Panc1 (cell line): ENCODE measurements around the gene ZDHHC14. TPM values are rescaled to one million over a fixed set of nuclear protein-coding genes. Genes with fewer than 3 reads are reported as not detected.

Source experiments
- ATAC-seq: fragments of 200-7000 bp; cut with Tn5 transposase; 2 replicates; pipeline ENCODE4 v1.9.1; 2020; ENCODE audit warnings: mild to moderate bottlenecking, moderate library complexity
- BruUV-seq: library from RNA; stranded (reverse); fragments of 400-500 nt; replicated peaks from 2 replicates; lab custom pipeline; 2021; lab: Mats Ljungman, UMichigan
- CTCF ChIA-PET: fragments of 300-600 bp; sonication (Branson Sonifier 250); formaldehyde crosslinking; loops from one replicate; lab custom pipeline; 2022; ENCODE audit warnings: antibody characterized with exemption; lab: Charles Lee
- POLR2A ChIA-PET: fragments of 300-600 bp; sonication (Branson Sonifier 250); formaldehyde crosslinking; loops from one replicate; lab custom pipeline; 2022; ENCODE audit warnings: antibody characterized with exemption; lab: Charles Lee
- DNase-seq: peaks from one replicate; pipeline ENCODE4 v3.0.0-alpha.2; 2010; ENCODE audit warnings: low read depth, low spot score
- H3K27ac ChIP-seq: 2 replicates; pipeline ENCODE4 v1.5.1; 2011; ENCODE audit warnings: mild to moderate bottlenecking, low read length, inconsistent platforms
- H3K27me3 ChIP-seq: fragments of 200-500 bp; sonication (Bioruptor generic); 2 replicates; pipeline ENCODE4 v1.6.0; 2014; ENCODE audit warnings: low read length, inconsistent platforms; ENCODE audit not compliant: control insufficient read depth, insufficient read depth
- H3K36me3 ChIP-seq: fragments of 200-500 bp; sonication (Bioruptor generic); 2 replicates; pipeline ENCODE4 v1.5.1; 2014; ENCODE audit warnings: inconsistent platforms, mild to moderate bottlenecking, low read length, moderate library complexity; ENCODE audit not compliant: control insufficient read depth, insufficient read depth
- H3K4me1 ChIP-seq: 2 replicates; pipeline ENCODE4 v1.5.1; 2011; ENCODE audit warnings: inconsistent platforms, mild to moderate bottlenecking, low read length, moderate library complexity; ENCODE audit not compliant: control insufficient read depth, insufficient read depth
- H3K4me3 ChIP-seq, 2 experiments: 2 replicates each; pipeline ENCODE4 v1.5.1; 2011 to 2012; ENCODE audit warnings: low read depth in 2 of 2, low read length in 2 of 2, mild to moderate bottlenecking in 2 of 2, inconsistent platforms in 1 of 2, moderate library complexity in 1 of 2
- H3K9me3 ChIP-seq: fragments of 200-500 bp; sonication (Bioruptor generic); 2 replicates; pipeline ENCODE4 v1.5.1; 2014; ENCODE audit warnings: low read depth, mild to moderate bottlenecking, inconsistent platforms, low read length, moderate library complexity; ENCODE audit not compliant: control insufficient read depth, insufficient read depth
- POLR2AphosphoS5 ChIP-seq: IDR thresholded peaks from 2 replicates; pipeline ENCODE4 v1.6.1; 2012; ENCODE audit warnings: mild to moderate bottlenecking, low read depth, low read length, moderate library complexity
- REST ChIP-seq, 2 experiments: IDR thresholded peaks; 2 replicates each; pipeline ENCODE4 v1.6.1; 2011 to 2012; ENCODE audit warnings: low read depth in 2 of 2, control low read depth in 1 of 2, low read length in 1 of 2, mild to moderate bottlenecking in 1 of 2, moderate library complexity in 1 of 2; ENCODE audit not compliant: insufficient read depth in 1 of 2
- SIN3A ChIP-seq: IDR thresholded peaks from 2 replicates; pipeline ENCODE4 v1.6.1; 2012; ENCODE audit warnings: low read depth, mild to moderate bottlenecking, low read length, moderate library complexity, borderline replicate concordance; ENCODE audit not compliant: insufficient read depth
- TCF7L2 ChIP-seq: IDR thresholded peaks from 2 replicates; pipeline ENCODE4 v1.6.1; 2011; ENCODE audit warnings: mild to moderate bottlenecking, low read depth, low read length, inconsistent platforms
- in situ Hi-C: cut with HindIII; loops from 2 replicates; pipeline ENCODE4 v1.10.0; 2016; ENCODE audit warnings: low sequenced_read_pairs, low pct_unique_long_range_greater_than_20kb
- intact Hi-C: fragments of 100-400 bp; cut with micrococcal nuclease; formaldehyde crosslinking; loops from one replicate; pipeline ENCODE4 v1.10.0; 2022; ENCODE audit not compliant: unreplicated experiment
- total RNA-seq: library from RNA; stranded (reverse); gene quantifications from one replicate; pipeline ENCODE4 v1.2.1, GENCODE V29; 2021; ENCODE audit not compliant: unreplicated experiment
- TF ChIP-seq, protein P1 (sequence below): fragments of 450-650 bp; IDR thresholded peaks from 2 replicates; pipeline ENCODE4 v1.5.1; 2017; ENCODE audit warnings: mild to moderate bottlenecking

Gene ZDHHC14
- total RNA-seq, 1 experiment from 2014 or later = 19.9 TPM

DNA sequence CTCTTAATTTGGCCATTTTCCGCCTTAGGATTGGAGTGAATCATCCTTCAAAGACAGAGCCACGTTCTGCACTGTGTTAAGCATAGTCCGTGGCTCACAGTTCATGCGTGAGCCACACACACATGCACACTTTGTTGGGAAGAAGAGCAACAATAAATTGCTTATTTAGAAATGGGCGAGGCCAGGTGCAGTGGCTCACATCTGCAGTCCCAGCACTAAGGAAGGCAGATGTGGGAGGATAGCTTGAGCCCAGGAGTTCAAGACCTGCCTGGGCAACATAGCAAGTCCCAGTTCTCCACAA, 131.3 kb downstream of the ZDHHC14 start:
- CTCF ChIA-PET = no interaction called here

GRCh38 chr6:157513004-157513603, 132.1 kb downstream of the ZDHHC14 start:
- ChIA-PET POLR2A (interaction anchor here (0.6 kb wide), 1 partner anchor 21 kb away, joined by 3 read pairs; no protein-coding TSS in a partner anchor), CTCF (no interaction called here)
- DNase-seq = no peak
- no peak for ATAC-seq
- intact Hi-C loops = no loop called here
- in situ Hi-C loops = no loop called here
- Histone ChIP-seq H3K4me1 (peaks cover 7% of the 10 kb centered on the region), H3K36me3 (no peaks in the 10 kb centered on the region), H3K4me3 (no peak overlapping the region), H3K9me3 (no peaks in the 10 kb centered on the region), H3K27me3 (no peaks in the 10 kb centered on the region), H3K27ac (no peak overlapping the region)
- BruUV-seq = no TSS peak
- TF ChIP-seq SIN3A (no peak), POLR2AphosphoS5 (no peak), TCF7L2 (no peak), REST (IDR thresholded peaks at IDR 0.05; ENCODE audit: insufficient read depth in 1 of 2, low read depth in 2 of 2, low read length in 1 of 2) (no peak)
- TF ChIP-seq, protein P1, sequence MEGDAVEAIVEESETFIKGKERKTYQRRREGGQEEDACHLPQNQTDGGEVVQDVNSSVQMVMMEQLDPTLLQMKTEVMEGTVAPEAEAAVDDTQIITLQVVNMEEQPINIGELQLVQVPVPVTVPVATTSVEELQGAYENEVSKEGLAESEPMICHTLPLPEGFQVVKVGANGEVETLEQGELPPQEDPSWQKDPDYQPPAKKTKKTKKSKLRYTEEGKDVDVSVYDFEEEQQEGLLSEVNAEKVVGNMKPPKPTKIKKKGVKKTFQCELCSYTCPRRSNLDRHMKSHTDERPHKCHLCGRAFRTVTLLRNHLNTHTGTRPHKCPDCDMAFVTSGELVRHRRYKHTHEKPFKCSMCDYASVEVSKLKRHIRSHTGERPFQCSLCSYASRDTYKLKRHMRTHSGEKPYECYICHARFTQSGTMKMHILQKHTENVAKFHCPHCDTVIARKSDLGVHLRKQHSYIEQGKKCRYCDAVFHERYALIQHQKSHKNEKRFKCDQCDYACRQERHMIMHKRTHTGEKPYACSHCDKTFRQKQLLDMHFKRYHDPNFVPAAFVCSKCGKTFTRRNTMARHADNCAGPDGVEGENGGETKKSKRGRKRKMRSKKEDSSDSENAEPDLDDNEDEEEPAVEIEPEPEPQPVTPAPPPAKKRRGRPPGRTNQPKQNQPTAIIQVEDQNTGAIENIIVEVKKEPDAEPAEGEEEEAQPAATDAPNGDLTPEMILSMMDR = no peak

More for the DNA sequence above, 131.3 kb downstream of the ZDHHC14 start:
- intact Hi-C loops = no loop called here
- no peak for DNase-seq
- no peaks in the 10 kb centered on the region; the same call in 1 of the 2 replicates for H3K9me3 ChIP-seq
- H3K27me3 ChIP-seq = no peaks in the 10 kb centered on the region
- H3K4me3 ChIP-seq = no peak overlapping the region
- BruUV-seq = no TSS peak
- H3K4me1 ChIP-seq = peaks cover 7% of the 10 kb centered on the region
- in situ Hi-C loops = no loop called here
- H3K27ac ChIP-seq = no peak overlapping the region
- no peak for ATAC-seq
- POLR2A ChIA-PET = interaction anchor here (0.6 kb wide), 1 partner anchor 22 kb away, joined by 3 read pairs; no protein-coding TSS in a partner anchor
- no peaks in the 10 kb centered on the region for H3K36me3 ChIP-seq
- TF ChIP-seq, protein P1 = no peak
- no peak for TF ChIP-seq REST (IDR thresholded peaks at IDR 0.05; ENCODE audit: insufficient read depth in 1 of 2, low read depth in 2 of 2, low read length in 1 of 2)
- no peak for TF ChIP-seq TCF7L2
- TF ChIP-seq SIN3A = no peak
- TF ChIP-seq POLR2AphosphoS5 = no peak
